NCI-H1417 (cell line): ENCODE measurements around the gene UACA.
"Not testable (repeated sequence)": the region's sequence is repeated elsewhere in the genome, so short reads cannot be mapped to it uniquely, and the experiment has no call there.

Source experiments
- DNase-seq, 3 experiments: peaks; one replicate each; lab custom pipeline; 2025; lab: John Stamatoyannopoulos, UW

The UACA gene

GRCh38 chr15:70763120-70763949, at the start of gene UACA:
Gene UACA (minus strand): TSS chr15:70763558. CDS start chr15:70763407, 151 bp downstream.
- peak; percentile 95 to 98 (median 98) for DNase-seq

GRCh38 chr15:70812827-70813364, 49.5 kb upstream of the UACA start:
- no peak for DNase-seq

GRCh38 chr15:70810916-70811578, 47.7 kb upstream of the UACA start:
- DNase-seq, result no peak

GRCh38 chr15:70806992-70807712, 43.8 kb upstream of the UACA start:
- no peak for DNase-seq

GRCh38 chr15:70804388-70804787, 41.0 kb upstream of the UACA start:
- DNase-seq, result not testable (repeated sequence)

GRCh38 chr15:70802629-70803028, 39.3 kb upstream of the UACA start:
- no peak for DNase-seq

GRCh38 chr15:70801109-70801508, 37.8 kb upstream of the UACA start:
- DNase-seq, result no peak

- DNase-seq, result no peak
Measured at GRCh38 chr15:70799667-70800450, 36.5 kb upstream of the UACA start.

- no peak for DNase-seq
Measured at GRCh38 chr15:70797464-70797863, 34.1 kb upstream of the UACA start.

- DNase-seq, result no peak
Measured at GRCh38 chr15:70796516-70797310, 33.4 kb upstream of the UACA start.

GRCh38 chr15:70795311-70795665, 31.9 kb upstream of the UACA start:
- no peak for DNase-seq

- DNase-seq, result no peak
Measured at GRCh38 chr15:70794596-70795310, 31.4 kb upstream of the UACA start.

GRCh38 chr15:70793694-70794093, 30.3 kb upstream of the UACA start:
- DNase-seq, result no peak

GRCh38 chr15:70792171-70792573, 28.8 kb upstream of the UACA start:
- DNase-seq, result no peak

GRCh38 chr15:70791259-70791658, 27.9 kb upstream of the UACA start:
- DNase-seq, result no peak

GRCh38 chr15:70789213-70789612, 25.9 kb upstream of the UACA start:
- no peak for DNase-seq

- DNase-seq, result peak in 1 of 3 experiments; percentile 38
Measured at GRCh38 chr15:70788114-70789049, 25.0 kb upstream of the UACA start.

- DNase-seq, result no peak
Measured at GRCh38 chr15:70786996-70787395, 23.6 kb upstream of the UACA start.

GRCh38 chr15:70783610-70784022, 20.3 kb upstream of the UACA start:
- no peak for DNase-seq
